OCI-LY7 (cell line): ENCODE results near the gene PLEKHJ1. TPM values are rescaled to one million over a fixed set of nuclear protein-coding genes. Genes with fewer than 3 reads are reported as not detected.

ENCODE experiments used
- BruUV-seq: library from RNA; stranded (reverse); fragments of 400-500 nt; replicated peaks from 2 replicates; lab custom pipeline; 2021; lab: Mats Ljungman, UMichigan
- CTCF ChIA-PET: fragments of 300-600 bp; sonication (Branson Sonifier 250); formaldehyde crosslinking; loops from one replicate; lab custom pipeline; 2022; ENCODE audit warnings: antibody characterized with exemption; ENCODE audit not compliant: unreplicated experiment; lab: Charles Lee
- POLR2A ChIA-PET: fragments of 300-600 bp; sonication (Branson Sonifier 250); formaldehyde crosslinking; loops from one replicate; lab custom pipeline; 2022; ENCODE audit warnings: antibody characterized with exemption; lab: Charles Lee
- DNase-seq: peaks from one replicate; pipeline ENCODE4 v3.0.0-alpha.2; 2015; ENCODE audit warnings: low spot score
- H2AFZ ChIP-seq: fragments of 200-600 bp; sonication (generic), shearing (Covaris generic); 2 replicates; pipeline ENCODE4 v1.6.1; 2014; ENCODE audit warnings: mild to moderate bottlenecking, antibody characterized with exemption, low read length, moderate library complexity
- H3K27ac ChIP-seq: fragments of 200-600 bp; sonication (generic); 2 replicates; pipeline ENCODE4 v1.5.1; 2014; ENCODE audit warnings: mixed run types, low read depth, mild to moderate bottlenecking, moderate library complexity, low read length, inconsistent platforms; ENCODE audit not compliant: poor library complexity, severe bottlenecking
- H3K36me3 ChIP-seq: fragments of 200-600 bp; sonication (generic); 2 replicates; pipeline ENCODE4 v1.6.1; 2014; ENCODE audit warnings: mild to moderate bottlenecking, antibody characterized with exemption, low read length, moderate library complexity, mixed read lengths; ENCODE audit not compliant: insufficient read depth
- H3K4me1 ChIP-seq: fragments of 200-600 bp; sonication (generic); 2 replicates; pipeline ENCODE4 v1.5.1; 2014; ENCODE audit warnings: mild to moderate bottlenecking, low read length; ENCODE audit not compliant: insufficient read depth, poor library complexity, severe bottlenecking
- H3K4me2 ChIP-seq: fragments of 200-600 bp; sonication (generic); 2 replicates; pipeline ENCODE4 v1.6.1; 2014; ENCODE audit warnings: mild to moderate bottlenecking, low read length
- H3K4me3 ChIP-seq: fragments of 200-600 bp; sonication (generic); 2 replicates; pipeline ENCODE4 v1.5.1; 2014; ENCODE audit warnings: mild to moderate bottlenecking, low read depth, low read length; ENCODE audit not compliant: poor library complexity, severe bottlenecking
- H3K79me2 ChIP-seq: fragments of 200-600 bp; sonication (generic); 2 replicates; pipeline ENCODE4 v1.6.1; 2016; ENCODE audit warnings: low read depth, mild to moderate bottlenecking, low read length, moderate library complexity, mixed read lengths; ENCODE audit not compliant: insufficient read depth
- H3K9me2 ChIP-seq: fragments of 200-600 bp; sonication (generic); 2 replicates; pipeline ENCODE4 v1.6.1; 2016; ENCODE audit warnings: mild to moderate bottlenecking, low read length, mixed read lengths; ENCODE audit not compliant: insufficient read depth
- H3K9me3 ChIP-seq: fragments of 200-600 bp; sonication (generic); 2 replicates; pipeline ENCODE4 v1.6.1; 2014; ENCODE audit warnings: mild to moderate bottlenecking, mixed run types, low read length, mixed read lengths
- H4K20me1 ChIP-seq: fragments of 200-600 bp; sonication (generic); 2 replicates; pipeline ENCODE4 v1.6.1; 2014; ENCODE audit warnings: mild to moderate bottlenecking, antibody characterized with exemption, low read length, moderate library complexity, mixed read lengths; ENCODE audit not compliant: insufficient read depth
- EZH2phosphoT487 ChIP-seq: fragments of 200-600 bp; sonication (generic); IDR thresholded peaks from 2 replicates; pipeline ENCODE4 v1.6.1; 2018; ENCODE audit warnings: low read depth, borderline replicate concordance, mild to moderate bottlenecking, mixed run types, antibody characterized with exemption, low read length, moderate library complexity, mixed read lengths
- intact Hi-C: fragments of 100-400 bp; cut with micrococcal nuclease; formaldehyde crosslinking; loops from one replicate; pipeline ENCODE4 v1.10.0; 2022; ENCODE audit not compliant: unreplicated experiment
- total RNA-seq, 2 experiments: library from RNA; depleted of rRNA in 1 of 2; stranded (reverse); fragments of >200 nt in 1 of 2; shearing (Covaris generic) in 1 of 2; gene quantifications; 2 replicates each; pipeline ENCODE4 v1.2.3, GENCODE V29; 2014 to 2022
- TF ChIP-seq, protein P1 (sequence below): fragments of 200-600 bp; sonication (generic); conservative IDR thresholded peaks from 2 replicates; pipeline ENCODE4 v1.5.1; 2014; ENCODE audit warnings: mild to moderate bottlenecking, antibody characterized with exemption, low read length, moderate library complexity, mixed read lengths

Gene PLEKHJ1
- total RNA-seq, 2 experiments from 2014 or later, result 129 to 205 TPM

DNA sequence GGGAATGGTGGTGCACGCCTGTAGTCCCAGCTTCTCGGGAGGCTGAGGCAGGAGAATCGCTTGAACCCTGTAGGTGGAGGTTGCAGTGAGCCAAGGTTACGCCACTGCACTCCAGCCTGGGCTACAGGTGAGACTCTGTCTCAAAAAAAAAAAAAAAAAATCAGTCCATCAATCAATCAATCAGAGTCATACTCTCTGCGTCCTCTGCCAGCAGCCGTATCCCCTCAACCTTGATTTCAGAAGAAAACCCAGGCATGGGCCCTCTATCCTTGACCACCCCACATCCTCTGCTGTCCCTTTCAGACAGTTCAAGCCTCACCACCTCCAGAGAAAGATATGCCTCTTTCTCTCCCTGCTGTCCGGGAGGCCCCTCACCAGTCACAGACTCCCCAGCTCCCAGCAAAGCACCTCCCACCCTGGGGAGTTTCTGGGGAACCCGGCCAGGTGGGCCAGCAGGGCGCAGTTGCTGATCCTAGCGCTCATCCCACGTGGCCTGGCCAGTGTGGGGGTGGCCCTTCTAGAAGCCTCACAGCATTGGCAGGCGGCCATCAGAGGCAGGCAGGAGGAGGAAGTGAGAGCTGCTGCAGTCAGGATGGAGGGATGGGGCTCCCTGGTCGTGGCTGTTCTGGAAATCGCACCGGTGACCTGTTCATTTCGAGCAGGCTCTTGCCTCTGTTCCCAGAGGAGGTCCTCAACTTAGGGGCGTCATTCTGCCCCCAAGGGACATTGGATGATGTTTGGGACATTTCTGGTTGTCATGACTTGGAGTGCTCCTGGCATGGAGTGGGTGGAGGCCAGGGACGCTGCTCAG lies 30.3 kb upstream of the PLEKHJ1 start:
- no TSS peak for BruUV-seq
- peaks cover 4% of the 10 kb centered on the region; the same call in 1 of the 2 replicates for H4K20me1 ChIP-seq
- H3K9me2 ChIP-seq, result no peaks in the 10 kb centered on the region
- H3K4me2 ChIP-seq, result peak overlapping the region; percentile 51
- DNase-seq, result peak; percentile 67
- peaks cover 27% of the 10 kb centered on the region for H3K79me2 ChIP-seq
- intact Hi-C loops, result no loop called here
- POLR2A ChIA-PET, result interaction anchor here (0.7 kb wide), 2 partner anchors 93 to 128 kb away, joined by 3 to 4 read pairs; no protein-coding TSS in a partner anchor
- H2AFZ ChIP-seq, result peak overlapping the region; percentile 89
- H3K4me3 ChIP-seq, result peak overlapping the region; percentile 1
- H3K27ac ChIP-seq, result peak overlapping the region; percentile 26
- H3K4me1 ChIP-seq, result peaks cover 40% of the 10 kb centered on the region
- CTCF ChIA-PET, result interaction anchor here (0.6 kb wide), 1 partner anchor 20 kb away, joined by 3 read pairs; no protein-coding TSS in a partner anchor
- TF ChIP-seq, protein P1, sequence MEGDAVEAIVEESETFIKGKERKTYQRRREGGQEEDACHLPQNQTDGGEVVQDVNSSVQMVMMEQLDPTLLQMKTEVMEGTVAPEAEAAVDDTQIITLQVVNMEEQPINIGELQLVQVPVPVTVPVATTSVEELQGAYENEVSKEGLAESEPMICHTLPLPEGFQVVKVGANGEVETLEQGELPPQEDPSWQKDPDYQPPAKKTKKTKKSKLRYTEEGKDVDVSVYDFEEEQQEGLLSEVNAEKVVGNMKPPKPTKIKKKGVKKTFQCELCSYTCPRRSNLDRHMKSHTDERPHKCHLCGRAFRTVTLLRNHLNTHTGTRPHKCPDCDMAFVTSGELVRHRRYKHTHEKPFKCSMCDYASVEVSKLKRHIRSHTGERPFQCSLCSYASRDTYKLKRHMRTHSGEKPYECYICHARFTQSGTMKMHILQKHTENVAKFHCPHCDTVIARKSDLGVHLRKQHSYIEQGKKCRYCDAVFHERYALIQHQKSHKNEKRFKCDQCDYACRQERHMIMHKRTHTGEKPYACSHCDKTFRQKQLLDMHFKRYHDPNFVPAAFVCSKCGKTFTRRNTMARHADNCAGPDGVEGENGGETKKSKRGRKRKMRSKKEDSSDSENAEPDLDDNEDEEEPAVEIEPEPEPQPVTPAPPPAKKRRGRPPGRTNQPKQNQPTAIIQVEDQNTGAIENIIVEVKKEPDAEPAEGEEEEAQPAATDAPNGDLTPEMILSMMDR, result no peak
- TF ChIP-seq EZH2phosphoT487, result no peak
- H3K36me3 ChIP-seq, result peaks cover 18% of the 10 kb centered on the region
- H3K9me3 ChIP-seq, result 0 out of 2 replicates have a peak, but pooled peaks cover 2% of the 10 kb centered on the region

DNA sequence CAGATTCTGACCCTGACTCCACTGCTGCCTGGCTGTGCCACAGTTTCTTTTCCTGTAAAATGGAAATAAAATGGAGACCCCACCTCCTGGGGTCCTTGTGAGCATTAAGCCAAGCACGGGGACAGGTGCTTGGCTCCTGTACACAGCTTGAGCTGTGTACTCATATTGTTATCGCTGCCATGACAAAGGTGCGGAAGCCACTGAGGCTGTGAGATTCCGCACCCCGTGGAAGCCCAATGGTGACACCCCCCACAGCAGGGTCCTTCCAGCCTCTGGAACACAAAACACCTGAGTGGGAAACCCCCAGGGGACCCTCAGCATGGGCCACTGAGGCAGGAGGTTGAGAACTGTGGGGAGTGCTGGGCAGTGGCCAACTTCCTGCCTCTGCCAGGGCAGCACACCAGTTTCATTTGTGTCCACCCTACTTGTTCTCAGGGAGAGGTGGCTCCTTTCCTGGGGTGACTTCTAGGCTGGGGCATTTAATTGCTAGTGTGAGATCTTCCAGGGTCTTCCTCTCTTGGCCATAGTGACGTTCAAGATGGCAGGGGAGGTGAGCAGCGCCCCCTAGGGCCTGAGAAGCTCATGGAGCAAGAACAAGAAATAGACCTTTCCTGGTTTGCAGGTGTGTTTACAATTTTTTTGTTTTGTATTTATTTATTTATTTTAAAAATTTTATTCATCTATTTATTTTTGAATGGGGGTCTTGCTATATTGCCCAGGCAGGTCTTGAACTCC lies 25.5 kb upstream of the PLEKHJ1 start:
- Histone ChIP-seq H2AFZ (no peak overlapping the region), H3K27ac (no peak overlapping the region), H3K79me2 (no peaks in the 10 kb centered on the region), H4K20me1 (no peaks in the 10 kb centered on the region), H3K9me3 (0 out of 2 replicates have a peak, but pooled peaks cover 6% of the 10 kb centered on the region), H3K36me3 (no peaks in the 10 kb centered on the region), H3K4me3 (no peak overlapping the region), H3K4me2 (no peak overlapping the region), H3K4me1 (peaks cover 60% of the 10 kb centered on the region), H3K9me2 (no peaks in the 10 kb centered on the region)
- ChIA-PET POLR2A (interaction anchor here (1.2 kb wide), 1 partner anchor 23 kb away, joined by 4 read pairs; no protein-coding TSS in a partner anchor), CTCF (no interaction called here)
- TF ChIP-seq, protein P1, result peak; percentile 88
- no peak for TF ChIP-seq EZH2phosphoT487
- BruUV-seq, result no TSS peak
- DNase-seq, result peak; percentile 71
- intact Hi-C loops, result no loop called here
